D721Med (cell line): Measurements from ENCODE around the gene MAN1A2.

Source experiments
- DNase-seq: peaks from one replicate; pipeline ENCODE4 v3.0.0; 2011; ENCODE audit warnings: low spot score; ENCODE audit not compliant: insufficient read length
- FAIRE-seq: peaks from 2 replicates; lab custom pipeline; 2011; peaks lifted over from hg19 to GRCh38; lab: Jason Lieb, UNC
- CTCF ChIP-seq: IDR thresholded peaks from 2 replicates; pipeline ENCODE4 v1.5.1; 2012; ENCODE audit warnings: mild to moderate bottlenecking, control low read depth; ENCODE audit not compliant: insufficient read depth; ENCODE audit errors: missing control alignments

MAN1A2 gene

GRCh38 chr1:117327011-117327410 is 40.2 kb upstream of the MAN1A2 start:
- TF ChIP-seq CTCF = no peak
- DNase-seq = no peak
- FAIRE-seq = no peak

DNA sequence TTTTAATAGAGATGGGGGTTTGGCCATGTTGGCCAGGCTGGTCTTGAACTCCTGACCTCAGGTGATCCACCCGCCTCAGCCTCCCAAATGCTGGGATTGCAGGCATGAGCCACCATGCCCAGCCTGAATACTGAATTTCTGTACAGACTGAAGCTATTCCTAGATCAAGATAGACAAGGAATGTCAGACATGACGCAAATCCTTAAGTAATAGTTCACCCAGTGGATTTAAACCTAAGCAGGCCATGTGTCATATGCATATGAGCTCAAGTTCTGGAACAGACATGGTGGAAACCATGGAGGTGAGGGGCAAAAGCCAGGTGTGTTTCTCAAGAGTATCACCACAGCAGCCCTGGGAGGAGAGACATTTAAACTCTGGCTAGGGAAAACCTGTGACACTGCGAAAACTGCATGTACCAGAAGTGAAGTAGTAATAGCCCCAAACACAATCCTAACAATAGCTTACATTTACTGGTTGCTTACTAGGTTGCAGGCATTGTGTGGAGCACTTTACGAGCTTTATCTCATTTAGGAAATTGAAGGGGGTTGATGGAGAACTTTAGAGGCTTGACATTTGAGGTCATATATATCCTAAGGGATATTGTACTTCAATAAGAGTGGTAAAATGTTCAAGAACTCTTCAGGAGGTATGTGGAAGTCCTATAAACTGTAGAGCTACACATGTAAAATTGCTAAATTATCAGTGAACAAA is 31.7 kb upstream of the MAN1A2 start:
- no peak for TF ChIP-seq CTCF
- FAIRE-seq = no peak
- DNase-seq = no peak

DNA sequence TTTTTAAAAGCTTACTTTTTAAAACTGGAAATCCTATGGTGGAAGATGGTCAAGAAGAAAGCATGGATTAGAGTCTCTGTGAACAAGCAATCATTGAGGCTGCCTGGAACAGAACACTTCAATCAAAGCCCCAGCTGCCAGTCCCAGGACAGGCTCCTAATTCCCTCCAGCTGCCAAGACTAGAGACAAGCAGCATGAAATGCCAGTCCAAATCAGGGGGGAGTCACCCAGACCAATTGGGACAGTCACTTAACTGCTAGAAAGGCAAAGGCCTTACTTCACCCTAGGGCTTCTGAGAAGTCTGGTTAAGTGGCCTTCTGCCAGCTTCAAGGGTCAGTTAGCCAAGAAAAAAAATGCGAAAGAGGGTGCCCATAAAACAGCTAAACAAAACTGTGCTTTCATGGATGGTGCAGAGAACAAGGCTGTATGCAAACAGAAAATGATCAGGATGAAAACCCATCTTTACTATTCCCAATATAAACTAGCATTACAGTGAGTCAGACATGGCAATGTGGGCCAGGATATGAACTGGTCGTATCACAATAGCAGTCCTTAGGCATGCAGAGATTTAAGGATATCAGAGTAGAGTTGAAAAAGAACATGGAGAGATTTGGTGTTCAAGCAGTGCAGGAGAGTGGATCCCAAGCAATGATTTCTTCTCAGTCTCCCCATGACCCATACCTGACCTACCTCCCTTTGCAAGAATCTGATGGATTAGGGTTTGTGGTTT is 31.0 kb upstream of the MAN1A2 start:
- DNase-seq = no peak
- no peak for TF ChIP-seq CTCF
- no peak for FAIRE-seq

- no peak for TF ChIP-seq CTCF
- FAIRE-seq (no peak), DNase-seq (no peak)
Measured at GRCh38 chr1:117339866-117340700, 27.2 kb upstream of the MAN1A2 start.

DNA sequence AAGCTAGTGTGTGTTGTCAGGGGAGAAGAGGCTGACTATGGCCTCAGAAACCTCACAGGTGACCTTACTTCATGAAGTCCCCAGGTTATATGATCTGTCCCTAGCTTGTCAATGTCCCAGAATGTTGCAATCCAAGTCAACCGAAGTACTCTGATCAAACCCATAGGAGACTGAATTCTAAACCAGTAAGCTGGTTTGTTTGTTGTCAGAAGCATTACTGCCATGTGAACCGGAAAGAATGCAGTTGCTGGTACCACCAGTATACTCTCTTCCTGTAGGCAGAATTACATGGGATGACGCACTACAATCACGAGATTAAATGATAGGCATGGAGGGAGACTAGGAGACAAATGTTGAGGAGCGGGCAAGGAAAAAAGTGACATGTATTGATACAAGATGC is 26.1 kb upstream of the MAN1A2 start:
- DNase-seq (no peak), FAIRE-seq (no peak)
- no peak for TF ChIP-seq CTCF

DNA sequence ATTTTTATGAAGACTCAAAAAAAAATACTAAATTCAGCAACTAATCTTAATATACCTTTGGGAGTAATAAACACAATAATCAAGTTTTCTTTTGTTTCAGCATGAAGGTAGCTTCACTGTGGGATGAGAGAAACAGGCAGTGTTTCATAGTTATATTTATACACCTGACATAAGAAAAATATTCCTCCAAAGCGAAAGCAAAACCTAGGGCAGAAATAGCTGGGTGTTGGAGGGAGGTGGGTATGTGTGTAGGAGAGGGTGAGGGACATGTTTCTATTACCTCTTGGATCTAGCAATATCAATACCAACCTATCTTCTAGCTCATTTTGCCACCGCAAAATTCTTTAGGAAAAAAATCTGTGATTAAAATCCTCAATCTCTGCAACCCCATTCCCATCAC is 24.9 kb upstream of the MAN1A2 start:
- TF ChIP-seq CTCF = no peak
- no peak for FAIRE-seq
- DNase-seq = no peak
